Fibroblast of lung (primary cell): ENCODE measurements around the gene PDE4D.

ENCODE experiments used
- CTCF ChIP-seq, 2 donors: IDR thresholded peaks in 1 of 2; conservative IDR thresholded peaks in 1 of 2; 1 replicate in 1 of 2; 2 replicates in 1 of 2; pipeline ENCODE4 v1.5.1; 2011 to 2012; ENCODE audit warnings: low read length in 2 of 2, control low read depth in 1 of 2, inconsistent platforms in 1 of 2, low read depth in 1 of 2, mild to moderate bottlenecking in 1 of 2
- EZH2 ChIP-seq: IDR thresholded peaks from 2 replicates; pipeline ENCODE4 v1.5.1; 2012; ENCODE audit warnings: low read length, control low read depth, mild to moderate bottlenecking; ENCODE audit errors: missing control alignments

GRCh38 chr5:59049095-59049494, 844.4 kb downstream of the PDE4D start:
- TF ChIP-seq CTCF (conservative IDR thresholded peaks at IDR 0.05 in 1 of 2, IDR thresholded peaks at IDR 0.05 in 1 of 2; ENCODE audit: low read depth in 1 of 2, low read length in 2 of 2) (no peak), EZH2 (no peak)
